ENCODE data around the gene LACTB.

DNA sequence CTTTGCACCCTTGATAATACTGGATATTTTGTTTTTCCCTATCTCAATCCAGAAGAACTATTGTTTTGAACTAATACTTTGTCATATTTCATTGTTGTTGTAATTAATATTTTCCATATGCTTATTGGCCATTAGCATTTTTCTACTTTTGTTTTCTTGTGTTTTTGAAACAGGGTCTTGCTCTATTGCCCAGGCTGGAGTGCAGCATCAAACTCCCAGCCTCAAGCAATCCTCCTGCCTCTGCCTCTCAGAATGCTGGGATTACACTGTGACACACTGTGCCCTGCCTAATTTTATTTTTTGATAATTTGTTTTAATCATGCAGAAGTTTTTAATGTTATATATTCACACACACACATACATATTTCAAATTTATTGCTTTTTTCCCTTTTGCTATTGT, 39.0 kb downstream of the LACTB start:
- TF ChIP-seq, protein P1, sequence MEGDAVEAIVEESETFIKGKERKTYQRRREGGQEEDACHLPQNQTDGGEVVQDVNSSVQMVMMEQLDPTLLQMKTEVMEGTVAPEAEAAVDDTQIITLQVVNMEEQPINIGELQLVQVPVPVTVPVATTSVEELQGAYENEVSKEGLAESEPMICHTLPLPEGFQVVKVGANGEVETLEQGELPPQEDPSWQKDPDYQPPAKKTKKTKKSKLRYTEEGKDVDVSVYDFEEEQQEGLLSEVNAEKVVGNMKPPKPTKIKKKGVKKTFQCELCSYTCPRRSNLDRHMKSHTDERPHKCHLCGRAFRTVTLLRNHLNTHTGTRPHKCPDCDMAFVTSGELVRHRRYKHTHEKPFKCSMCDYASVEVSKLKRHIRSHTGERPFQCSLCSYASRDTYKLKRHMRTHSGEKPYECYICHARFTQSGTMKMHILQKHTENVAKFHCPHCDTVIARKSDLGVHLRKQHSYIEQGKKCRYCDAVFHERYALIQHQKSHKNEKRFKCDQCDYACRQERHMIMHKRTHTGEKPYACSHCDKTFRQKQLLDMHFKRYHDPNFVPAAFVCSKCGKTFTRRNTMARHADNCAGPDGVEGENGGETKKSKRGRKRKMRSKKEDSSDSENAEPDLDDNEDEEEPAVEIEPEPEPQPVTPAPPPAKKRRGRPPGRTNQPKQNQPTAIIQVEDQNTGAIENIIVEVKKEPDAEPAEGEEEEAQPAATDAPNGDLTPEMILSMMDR (IDR thresholded peaks at IDR 0.05): no peak
- no peak for TF ChIP-seq POLR2A (IDR thresholded peaks at IDR 0.05)
